GM21423 (cell line): ENCODE results near the gene GLRA1.

Experiments
- ATAC-seq: cut with Tn5 transposase; IDR thresholded peaks from one replicate; pipeline ENCODE4 v1.9.1; 2021; ENCODE audit warnings: mild to moderate bottlenecking, moderate library complexity; ENCODE audit not compliant: unreplicated experiment

The GLRA1 gene

DNA sequence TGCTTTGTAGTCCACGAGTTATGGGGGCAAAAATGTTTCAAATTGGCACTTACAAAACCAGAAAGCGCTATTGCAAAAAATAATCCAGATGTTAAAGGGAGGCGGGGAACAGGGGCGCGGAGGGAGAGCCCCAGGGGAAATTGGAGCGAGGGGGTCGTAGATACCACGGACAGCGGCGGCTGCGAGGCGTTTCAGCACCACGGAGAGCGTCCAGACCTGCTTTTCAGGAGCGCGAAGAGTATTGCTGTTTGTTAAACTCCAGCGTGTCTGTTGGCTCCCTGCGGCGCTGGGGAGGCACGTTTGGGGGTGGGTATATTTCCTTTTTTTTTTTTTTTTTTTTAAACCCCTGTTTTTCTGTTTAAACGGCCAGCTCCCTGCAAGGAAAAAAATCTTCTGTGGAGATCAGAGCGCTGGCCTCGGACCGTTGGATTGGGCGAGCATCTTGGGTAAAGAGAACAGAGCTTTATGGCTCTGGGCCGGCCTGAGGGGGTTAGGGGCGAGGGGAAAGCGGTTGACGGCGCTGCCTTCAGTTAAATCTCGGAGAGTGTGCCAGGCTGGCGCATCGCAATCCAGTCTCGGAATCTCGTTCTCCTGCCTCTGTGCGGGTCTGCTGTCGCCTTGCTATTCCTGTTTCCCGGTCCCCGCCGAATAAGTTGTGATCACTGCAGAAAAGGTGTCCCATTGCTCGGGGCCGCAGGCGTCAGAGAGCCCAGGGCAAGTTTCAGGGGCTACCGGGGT lies at the start of gene GLRA1:
Gene GLRA1 (minus strand): TSS at position 288 of the 738 bp plus-strand sequence. CDS start 302 bp downstream, outside the sequence.
- no peak for ATAC-seq

DNA sequence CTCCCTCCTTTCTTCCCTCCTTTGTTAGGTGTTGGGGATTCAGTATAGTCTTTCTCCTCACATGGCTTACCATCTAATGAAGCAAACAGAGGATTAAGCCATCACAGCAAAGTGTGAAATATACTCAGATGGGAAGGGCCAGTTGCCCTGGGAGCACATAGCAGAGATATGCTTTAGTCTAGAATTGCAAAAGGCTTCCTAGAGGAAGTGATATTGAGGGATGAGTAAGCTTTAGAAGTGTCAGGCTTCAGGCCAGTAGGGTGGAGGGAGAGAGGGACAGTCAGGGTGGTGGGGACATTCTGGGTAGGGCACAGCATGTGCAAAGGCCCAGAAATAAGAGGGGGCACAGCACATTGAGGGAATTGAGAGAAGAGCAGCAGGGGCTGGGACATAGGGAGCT lies 46.2 kb upstream of the GLRA1 start:
- ATAC-seq: no peak

DNA sequence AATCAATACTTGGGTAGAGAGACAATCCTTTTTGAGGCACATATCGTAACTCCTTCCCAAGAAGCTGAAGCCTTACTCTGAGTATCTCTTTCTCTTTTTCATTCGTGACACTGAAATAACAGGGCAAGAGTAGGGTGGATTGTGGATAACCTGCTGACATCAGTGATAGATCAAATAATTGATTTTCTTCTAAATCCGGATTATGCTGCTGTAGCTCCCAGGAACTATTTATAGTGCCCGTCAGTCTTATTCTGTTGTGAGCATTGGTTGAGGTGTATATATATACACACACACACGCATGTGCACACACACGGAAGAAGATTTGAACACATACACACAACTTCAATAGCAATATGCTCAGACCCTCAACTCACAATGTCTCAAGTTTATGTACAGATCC lies 43.2 kb upstream of the GLRA1 start:
- ATAC-seq: no peak

DNA sequence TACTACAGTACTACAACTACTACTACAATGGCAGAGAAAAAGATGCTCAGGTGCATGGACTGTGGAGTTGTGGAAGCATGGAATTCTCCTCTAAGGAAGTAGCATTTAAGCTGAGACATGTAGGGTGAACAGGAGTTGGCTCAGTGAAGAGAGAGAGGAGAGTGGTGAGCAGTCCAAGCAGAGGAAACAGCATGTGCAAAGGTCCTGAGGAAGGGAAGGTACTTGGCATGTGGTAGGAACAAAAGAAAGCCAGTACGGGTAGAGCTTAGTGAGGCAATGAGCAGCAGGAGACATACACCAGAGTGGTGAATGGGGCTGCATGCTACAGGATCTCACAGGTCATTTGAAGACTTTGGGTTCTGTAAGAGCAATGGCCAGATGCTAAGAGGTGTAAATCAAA lies 41.4 kb upstream of the GLRA1 start:
- ATAC-seq: no peak

DNA sequence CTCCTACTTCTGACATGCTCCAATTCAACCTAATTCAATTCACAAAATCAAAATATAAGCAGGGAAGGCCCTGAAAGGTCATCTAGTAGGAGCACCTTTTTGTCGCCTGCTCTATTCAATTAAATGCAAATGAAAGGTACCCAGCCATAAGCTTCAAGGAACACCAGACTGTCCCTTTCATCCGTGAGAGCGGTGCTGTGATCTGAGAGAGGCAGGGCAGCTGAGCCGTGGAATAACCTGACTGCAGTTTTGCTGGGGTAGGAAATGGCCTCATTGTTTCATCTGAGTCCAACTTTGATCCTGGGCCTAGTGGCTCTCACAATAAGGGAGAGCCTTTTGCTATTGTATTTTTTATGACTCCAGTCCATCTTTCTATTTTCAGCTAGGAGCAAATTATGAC lies 39.8 kb upstream of the GLRA1 start:
- ATAC-seq: no peak

DNA sequence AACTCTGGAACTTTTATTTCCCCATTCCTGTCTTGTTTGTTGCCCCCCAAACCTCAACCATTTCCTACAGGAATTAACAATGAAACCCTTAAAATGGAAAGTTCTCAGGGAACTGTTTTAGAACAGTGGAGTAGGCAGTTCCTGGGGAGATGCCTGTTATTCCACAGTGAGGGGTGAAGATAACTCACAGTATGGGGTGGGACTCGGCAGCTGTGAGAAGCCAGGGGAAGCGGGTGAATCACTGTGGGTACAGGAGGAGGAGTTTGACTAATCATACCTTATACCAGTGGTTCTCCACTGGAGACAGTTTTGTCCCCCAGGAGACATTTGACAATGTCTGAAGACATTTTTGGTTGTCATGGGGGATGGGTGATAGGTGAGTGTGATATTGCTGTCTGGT lies 36.9 kb upstream of the GLRA1 start:
- no peak for ATAC-seq

DNA sequence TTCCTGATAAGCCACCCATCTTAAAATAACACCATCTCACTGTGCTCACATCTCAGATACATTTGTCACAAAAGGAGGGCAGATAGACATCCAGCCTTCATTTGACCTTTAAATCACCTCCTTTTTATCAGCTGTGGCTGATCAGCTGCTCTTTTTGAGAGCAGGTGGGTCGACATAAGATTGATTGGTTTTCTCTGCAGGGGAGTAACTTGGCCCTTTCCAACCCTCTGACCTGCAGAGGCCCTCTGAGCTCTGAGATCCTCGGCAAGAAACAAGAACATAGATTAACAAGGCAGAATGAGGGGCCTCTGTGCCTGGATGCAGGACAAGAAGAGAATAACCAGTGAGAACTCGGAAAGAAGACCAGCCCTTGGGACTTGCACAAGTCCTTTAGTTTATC lies 33.5 kb upstream of the GLRA1 start:
- ATAC-seq: no peak

DNA sequence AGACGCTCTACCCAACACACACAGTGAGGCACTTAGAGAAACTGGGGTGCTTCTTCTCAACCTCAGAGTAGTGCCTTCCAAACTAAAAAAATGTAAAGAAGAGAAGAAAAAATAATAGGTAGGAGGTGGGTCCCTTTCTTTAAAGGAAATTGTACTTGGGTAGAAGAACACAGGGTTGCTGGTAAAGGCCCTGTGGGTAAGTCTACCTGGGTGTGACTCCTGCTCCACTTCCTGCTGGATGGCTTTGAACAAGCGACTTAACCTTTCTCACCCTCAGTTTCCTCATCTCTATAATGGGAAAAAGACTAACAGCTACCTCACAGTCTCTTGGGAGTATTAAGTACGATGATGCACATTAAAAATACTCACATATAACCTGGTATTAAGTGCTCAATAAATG lies 32.1 kb upstream of the GLRA1 start:
- no peak for ATAC-seq

DNA sequence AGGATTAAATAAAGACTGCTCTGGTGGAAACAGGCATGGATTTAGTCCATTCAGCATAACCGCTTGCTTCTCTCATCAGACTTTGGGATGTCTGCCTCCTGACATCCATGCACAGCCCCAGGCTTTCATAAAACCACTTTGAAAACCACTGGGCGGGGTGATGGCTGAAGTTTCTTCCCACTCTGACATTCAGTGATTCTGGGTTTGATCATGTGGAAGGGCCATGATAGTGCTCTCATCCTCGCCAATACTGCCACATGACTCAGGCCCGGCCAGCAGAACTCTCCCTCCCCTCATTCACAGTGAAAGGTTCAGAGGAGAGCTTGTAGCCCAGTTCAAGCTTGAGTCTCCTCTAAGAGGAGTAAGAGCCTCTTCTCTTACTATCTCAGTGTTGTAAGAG lies 29.6 kb upstream of the GLRA1 start:
- ATAC-seq: no peak

DNA sequence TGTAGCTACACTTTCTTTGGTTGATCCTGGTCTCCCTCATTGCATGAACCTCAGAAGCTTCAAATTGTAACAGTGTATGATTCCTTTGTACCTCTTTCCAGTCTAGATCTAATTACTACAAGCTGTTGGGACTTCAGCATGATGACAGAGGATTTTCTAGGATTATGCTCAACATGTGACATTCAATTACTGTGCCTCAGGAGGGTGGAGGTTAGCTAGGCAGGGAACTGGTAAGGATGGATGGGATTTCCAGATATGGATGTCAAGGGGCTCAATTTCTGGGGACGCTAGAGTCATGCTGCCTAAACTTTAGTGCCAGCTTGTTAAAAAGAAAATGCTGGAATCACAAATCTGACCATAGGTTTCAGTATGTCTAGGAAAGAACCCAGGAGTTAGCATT lies 29.2 kb upstream of the GLRA1 start:
- no peak for ATAC-seq

DNA sequence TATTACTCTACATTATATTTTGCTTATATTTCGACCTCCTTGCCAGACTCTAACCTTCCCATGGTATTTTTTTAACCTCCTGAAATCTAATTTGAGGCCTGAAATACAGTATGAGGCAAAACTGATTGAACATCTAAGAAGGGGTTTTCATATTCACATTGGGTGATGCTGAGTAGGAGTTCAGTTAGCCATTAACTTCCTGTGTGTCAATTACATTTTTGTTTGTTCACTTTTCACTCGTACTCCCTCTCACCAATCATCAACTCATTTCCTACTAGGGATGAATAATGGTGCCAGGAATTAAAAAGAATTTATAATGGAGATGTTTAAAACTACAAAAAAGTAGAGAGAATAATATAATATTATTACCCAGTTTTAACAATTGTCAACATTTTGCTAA lies 27.6 kb upstream of the GLRA1 start:
- no peak for ATAC-seq

DNA sequence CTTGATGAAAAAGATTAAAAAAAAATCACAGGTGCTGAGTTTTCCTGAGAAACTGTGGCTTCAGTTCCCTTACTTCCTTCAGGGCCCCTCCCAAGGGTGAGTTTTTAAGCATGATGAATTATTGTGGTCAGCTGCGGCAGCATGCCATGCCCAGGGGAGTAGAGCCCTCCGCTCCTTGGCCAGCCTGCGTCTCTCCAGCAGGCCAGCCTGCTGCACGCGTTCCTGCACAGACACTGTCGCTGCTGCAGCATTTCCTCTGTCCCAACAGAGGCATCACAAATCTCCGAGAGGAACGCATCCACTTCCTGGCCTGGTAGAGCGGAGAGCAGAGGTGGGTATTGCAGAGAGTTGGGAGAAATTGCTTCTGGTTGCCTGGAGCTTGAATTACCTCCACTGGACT lies 26.1 kb upstream of the GLRA1 start:
- ATAC-seq: no peak

DNA sequence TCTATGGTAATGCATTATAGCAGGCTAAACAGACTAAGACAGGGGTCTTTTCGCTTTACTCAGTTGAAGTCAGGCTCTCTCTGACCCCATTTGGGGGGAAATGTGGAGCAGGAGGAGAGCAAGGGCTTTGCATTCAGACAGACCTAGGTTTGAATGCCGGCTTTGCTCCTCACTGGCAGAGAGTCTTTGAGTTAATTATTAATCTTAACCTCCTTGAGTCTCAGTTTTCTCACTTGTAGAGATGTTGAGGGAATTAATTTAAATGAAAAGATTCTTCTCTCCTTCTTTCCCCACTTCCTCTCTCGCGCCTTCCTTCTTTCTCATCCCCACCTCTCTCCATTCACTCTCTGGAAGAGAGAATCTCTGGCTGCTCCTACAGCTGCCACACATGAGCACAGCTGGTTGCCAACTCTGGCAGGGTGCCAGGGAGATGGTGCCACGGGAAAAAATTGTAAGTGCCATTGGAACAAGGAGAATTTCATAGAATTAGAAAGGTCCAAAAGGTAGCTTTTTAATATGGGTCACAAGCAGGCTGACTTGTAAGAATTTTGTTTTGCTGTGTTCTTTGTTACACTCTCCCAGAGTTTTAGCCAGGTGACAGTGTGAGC lies 25.2 kb upstream of the GLRA1 start:
- no peak for ATAC-seq

DNA sequence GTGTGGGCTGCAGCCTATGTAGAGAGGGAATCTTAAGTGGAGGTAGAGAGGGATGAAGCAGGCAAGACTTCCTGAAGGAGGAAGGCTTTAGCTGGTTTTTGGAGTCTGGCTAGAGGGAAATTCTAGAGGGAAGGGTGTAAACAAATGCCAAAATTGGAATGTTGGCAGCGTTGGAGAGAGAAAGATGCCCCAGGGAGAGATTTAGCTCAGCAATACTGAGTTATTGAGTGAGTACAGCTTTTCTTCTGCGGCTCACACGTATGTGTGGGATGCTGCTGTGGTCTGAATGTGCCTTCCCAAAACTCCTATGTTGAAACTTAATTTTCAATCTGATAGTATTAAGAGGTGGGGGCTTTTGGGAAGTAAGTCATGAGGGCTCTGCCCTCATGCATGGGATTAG lies 24.5 kb upstream of the GLRA1 start:
- ATAC-seq: no peak

DNA sequence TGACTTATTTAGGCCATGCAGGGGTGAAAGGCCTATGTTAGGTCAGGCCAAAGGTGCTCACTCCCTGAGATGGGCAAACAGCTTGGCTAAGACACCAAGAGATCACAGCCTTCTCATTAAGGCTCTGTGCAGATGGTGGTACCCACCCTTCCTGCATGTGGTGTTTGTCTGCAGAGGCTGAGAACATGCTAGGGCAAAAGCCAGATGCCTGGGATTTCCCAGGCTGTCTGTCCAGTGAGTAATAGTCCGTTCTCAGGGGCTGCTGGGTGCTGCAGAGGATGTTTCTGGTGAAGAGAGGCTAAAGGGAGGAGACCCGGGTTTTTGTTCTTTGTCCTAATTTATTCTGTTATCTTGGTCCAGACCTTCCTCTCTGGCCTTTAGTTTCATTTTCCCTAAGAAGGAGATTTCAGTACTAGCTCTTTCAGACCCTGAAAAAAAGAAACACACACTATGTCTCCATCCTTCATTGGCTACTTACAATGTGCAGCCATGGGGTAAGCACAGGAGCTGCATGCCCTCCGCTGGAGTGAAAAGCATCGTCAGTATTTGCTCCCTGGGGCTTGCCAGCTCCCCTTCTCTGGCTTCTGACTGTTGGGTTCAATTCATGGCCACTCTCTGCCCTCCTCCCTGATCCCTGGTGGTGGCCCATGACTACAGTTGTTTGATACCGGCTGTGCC lies 23.4 kb upstream of the GLRA1 start:
- ATAC-seq: no peak

DNA sequence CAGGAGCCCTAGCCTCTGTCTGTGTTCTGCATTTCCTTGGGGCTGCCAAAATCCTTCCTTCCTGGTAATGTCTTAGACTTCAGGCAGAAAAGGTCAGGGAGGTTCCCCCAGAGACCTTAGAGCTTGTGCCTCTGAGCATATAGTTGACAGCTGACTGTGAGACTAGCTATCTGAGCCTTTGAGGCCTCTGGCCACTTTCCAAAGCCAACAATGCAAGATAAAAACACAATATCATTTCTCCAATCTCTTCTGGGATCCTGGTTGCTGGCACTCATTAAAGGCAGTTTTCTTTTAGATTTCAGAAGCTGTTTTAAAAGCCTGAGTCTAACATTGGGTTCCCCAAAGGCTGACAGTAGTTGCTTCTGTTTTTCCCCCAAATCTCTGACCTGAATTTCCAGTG lies 13.2 kb upstream of the GLRA1 start:
- no peak for ATAC-seq

DNA sequence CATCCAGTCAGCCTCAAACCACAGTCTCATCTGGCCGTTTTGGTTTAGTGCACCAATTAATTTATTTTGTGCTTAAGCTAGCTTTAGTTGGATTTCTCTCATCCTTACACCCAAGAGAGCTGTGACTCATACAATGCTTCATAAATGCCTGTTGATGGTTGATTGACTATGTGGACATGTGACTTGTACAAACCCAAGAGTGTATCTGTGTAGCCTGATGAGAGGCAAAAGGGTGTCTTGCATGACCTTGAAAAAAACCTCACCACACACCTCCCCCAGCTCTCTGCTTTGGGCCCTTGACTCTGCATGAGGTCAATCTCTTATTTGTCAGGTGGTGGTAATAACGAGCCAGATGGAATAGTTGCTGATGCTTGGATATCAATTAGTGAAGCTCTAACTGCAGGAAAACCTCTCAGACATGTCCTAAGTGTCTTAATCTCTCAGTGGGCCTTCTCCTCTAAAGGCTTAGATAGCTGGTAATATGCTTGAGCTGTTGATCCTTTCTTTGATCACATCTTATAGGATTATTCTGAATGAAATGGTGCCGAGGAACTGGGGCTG lies 10.6 kb upstream of the GLRA1 start:
- ATAC-seq: no peak

DNA sequence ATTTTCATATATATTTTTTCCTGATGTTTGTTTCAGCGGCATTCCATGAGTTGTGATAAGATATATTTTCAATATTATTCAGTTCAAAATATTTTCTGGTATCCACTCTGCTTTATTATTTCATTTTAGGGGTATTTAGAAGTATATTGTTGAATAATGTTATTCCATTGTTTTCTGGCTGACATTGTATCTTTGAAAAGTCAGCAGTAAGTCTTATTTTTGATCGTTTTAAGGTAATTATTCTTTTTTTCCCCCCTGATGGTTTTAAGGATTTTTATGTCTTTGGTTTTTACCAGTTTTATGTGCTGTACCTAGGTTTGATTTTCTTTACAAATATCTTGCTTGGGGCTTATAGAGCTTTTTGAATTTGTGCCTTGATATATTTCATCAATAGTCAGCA lies 6.6 kb upstream of the GLRA1 start:
- no peak for ATAC-seq

DNA sequence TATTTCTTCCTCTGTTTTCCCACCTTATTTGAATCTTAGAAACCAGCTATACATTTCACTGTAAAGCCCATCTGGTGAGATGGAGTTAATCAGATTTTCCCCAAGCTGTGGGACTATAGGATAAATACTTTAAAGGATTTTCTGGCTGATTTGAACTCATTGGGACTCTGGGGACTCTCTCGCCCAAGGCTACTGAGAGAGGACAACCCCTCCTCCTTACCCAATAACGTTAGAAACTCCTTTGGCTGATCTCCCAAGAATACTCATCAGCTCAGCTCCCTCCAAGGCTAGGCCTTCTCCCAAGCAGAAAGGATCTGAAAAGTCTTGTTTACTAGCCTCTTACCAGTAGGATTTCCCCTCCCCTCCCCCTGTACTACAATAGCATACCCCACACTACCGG lies 1.5 kb upstream of the GLRA1 start:
- no peak for ATAC-seq

DNA sequence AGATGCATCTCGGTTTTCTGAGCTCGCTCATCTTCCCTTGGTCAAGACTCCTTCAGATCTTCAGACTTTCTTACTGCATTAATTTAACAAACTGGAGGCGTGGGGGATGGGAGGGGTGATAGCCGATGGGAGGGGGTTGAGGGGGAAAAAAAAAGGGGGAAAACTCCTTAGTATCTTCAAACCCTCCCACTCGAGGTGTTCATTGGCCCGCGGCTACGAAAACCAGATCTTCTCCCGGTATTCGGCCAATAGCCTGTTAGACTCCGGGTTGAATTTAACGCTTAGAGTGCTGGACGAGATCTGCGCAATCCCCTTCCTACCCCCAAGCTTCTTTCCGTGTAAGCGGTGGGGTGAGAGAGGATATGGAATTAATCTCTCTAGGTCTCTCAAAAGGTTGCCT lies 689 bp upstream of the GLRA1 start:
- ATAC-seq: no peak

DNA sequence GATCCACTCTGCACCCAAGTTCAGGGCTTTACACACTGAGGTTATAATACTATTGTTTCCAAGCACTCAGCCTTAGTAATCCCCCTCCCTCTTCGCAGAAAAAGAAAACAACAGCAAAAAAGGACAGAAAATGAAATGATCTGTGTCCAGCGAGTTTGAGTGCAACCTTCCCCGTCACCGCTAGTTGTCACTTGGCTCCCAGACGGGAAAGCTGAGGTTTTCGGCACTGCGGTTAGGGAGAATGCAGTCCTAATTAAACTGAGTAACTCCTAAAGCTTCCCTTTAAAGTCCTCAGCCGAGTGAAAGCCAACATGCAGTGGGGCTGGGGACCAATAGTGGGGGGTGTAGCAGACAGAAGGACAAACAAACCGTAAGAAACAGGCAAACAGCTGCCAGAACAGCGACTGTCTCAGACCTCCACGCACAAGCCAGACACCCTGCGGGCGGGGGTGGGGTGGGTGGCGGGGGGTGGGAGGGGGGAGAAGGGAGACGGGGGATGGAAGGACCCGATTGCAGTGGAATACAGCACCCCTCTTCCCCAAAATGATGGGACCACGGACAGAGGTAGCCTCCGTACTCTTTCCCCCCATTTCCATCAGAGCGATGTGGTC lies 680 bp downstream of the GLRA1 start:
- no peak for ATAC-seq

DNA sequence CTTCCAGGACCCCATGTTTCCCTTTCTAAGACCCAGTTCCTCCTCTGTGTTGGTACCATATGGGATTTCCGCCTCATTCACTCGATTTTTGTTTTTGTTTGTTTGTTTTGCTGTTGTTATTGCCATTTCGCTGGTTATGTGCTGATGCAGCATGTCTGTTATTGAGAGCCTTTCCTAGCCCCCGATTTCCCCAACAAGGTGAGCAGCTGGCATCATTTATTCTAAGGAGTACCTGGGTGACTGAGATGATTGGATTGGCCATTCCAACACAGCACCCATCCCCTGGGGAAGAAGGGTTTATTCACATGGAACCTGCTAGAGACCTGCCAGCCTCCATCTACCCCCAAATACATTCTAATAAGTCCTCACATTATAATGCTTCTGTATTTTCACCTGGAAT lies 2.7 kb downstream of the GLRA1 start:
- ATAC-seq: no peak
